RWPE2 (cell line): Measurements from ENCODE around the gene SYT5.
A peak's percentile ranks its signal among the peaks of the same experiment; 100 is the strongest.
"Not testable (repeated sequence)": the region's sequence is repeated elsewhere in the genome, so short reads cannot be mapped to it uniquely, and the experiment has no call there.

ENCODE experiments used
- ATAC-seq: fragments of 200-7000 bp; cut with Tn5 transposase; 3 replicates; pipeline ENCODE4 v1.9.1; 2021; ENCODE audit warnings: low read depth
- DNase-seq: peaks from one replicate; pipeline ENCODE4 v3.0.0-alpha.2; 2020; ENCODE audit warnings: low spot score
- H3K27ac ChIP-seq: fragments of 450-650 bp; 2 replicates; pipeline ENCODE4 v1.5.1; 2017; ENCODE audit warnings: mild to moderate bottlenecking; ENCODE audit not compliant: poor library complexity, severe bottlenecking
- H3K27me3 ChIP-seq: fragments of 250-450 bp; sonication (Bioruptor Pico); 2 replicates; pipeline ENCODE4 v1.5.1; 2021; ENCODE audit warnings: mild to moderate bottlenecking, moderate library complexity; ENCODE audit not compliant: insufficient read depth, poor library complexity, severe bottlenecking
- H3K36me3 ChIP-seq: fragments of 250-450 bp; sonication (Bioruptor Pico); 2 replicates; pipeline ENCODE4 v1.5.1; 2020; ENCODE audit warnings: low read depth, mild to moderate bottlenecking, moderate library complexity
- H3K4me1 ChIP-seq: fragments of 250-450 bp; sonication (Bioruptor Pico); 2 replicates; pipeline ENCODE4 v1.5.1; 2021; ENCODE audit warnings: mild to moderate bottlenecking, moderate library complexity; ENCODE audit not compliant: insufficient read depth, poor library complexity, severe bottlenecking
- H3K4me3 ChIP-seq: fragments of 250-450 bp; sonication (Bioruptor Pico); 2 replicates; pipeline ENCODE4 v1.5.1; 2021; ENCODE audit warnings: mild to moderate bottlenecking, moderate library complexity; ENCODE audit not compliant: severe bottlenecking
- H3K9me3 ChIP-seq: fragments of 250-450 bp; sonication (Bioruptor Pico); 2 replicates; pipeline ENCODE4 v1.5.1; 2021; ENCODE audit warnings: mild to moderate bottlenecking, moderate library complexity; ENCODE audit not compliant: severe bottlenecking
- CTCF ChIP-seq: fragments of 450-650 bp; IDR thresholded peaks from one replicate; pipeline ENCODE4 v1.5.1; 2017; ENCODE audit warnings: mild to moderate bottlenecking, moderate library complexity; ENCODE audit not compliant: poor library complexity, severe bottlenecking

SYT5 gene

GRCh38 chr19:55158848-55159749, 21.0 kb downstream of the SYT5 start:
- TF ChIP-seq CTCF: no peak
- no peak overlapping the region for H3K4me3 ChIP-seq

GRCh38 chr19:55158423-55158822, 21.7 kb downstream of the SYT5 start:
- H3K36me3 ChIP-seq: no peaks in the 10 kb centered on the region
- TF ChIP-seq CTCF: no peak
- H3K27ac ChIP-seq: peak overlapping the region; percentile 67
- H3K4me1 ChIP-seq: peaks cover 18% of the 10 kb centered on the region
- no peaks in the 10 kb centered on the region for H3K9me3 ChIP-seq
- DNase-seq (no peak), ATAC-seq (no peak)
- no peaks in the 10 kb centered on the region for H3K27me3 ChIP-seq
- H3K4me3 ChIP-seq: no peak overlapping the region

More at GRCh38 chr19:55158848-55159749, 21.0 kb downstream of the SYT5 start:
- DNase-seq: no peak
- peak overlapping the region; percentile 67 for H3K27ac ChIP-seq
- H3K4me1 ChIP-seq: peaks cover 18% of the 10 kb centered on the region
- no peaks in the 10 kb centered on the region for H3K9me3 ChIP-seq
- ATAC-seq: peak; percentile 55
- no peaks in the 10 kb centered on the region for H3K36me3 ChIP-seq
- H3K27me3 ChIP-seq: no peaks in the 10 kb centered on the region

GRCh38 chr19:55157064-55157908, 22.8 kb downstream of the SYT5 start, which contains the start of gene TNNI3:
Gene TNNI3, minus strand, starts transcription at chr19:55157732. Its CDS starts 143 bp downstream, at chr19:55157589.
- peaks cover 18% of the 10 kb centered on the region for H3K4me1 ChIP-seq
- no peaks in the 10 kb centered on the region for H3K27me3 ChIP-seq
- H3K36me3 ChIP-seq: no peaks in the 10 kb centered on the region
- H3K9me3 ChIP-seq: no peaks in the 10 kb centered on the region
- ATAC-seq: no peak
- no peak for TF ChIP-seq CTCF
- peak within 1 kb of the TSS; percentile 40 for H3K4me3 ChIP-seq
- peak within 1 kb of the TSS; percentile 67 for H3K27ac ChIP-seq
- no peak for DNase-seq

- TF ChIP-seq CTCF: no peak
- ATAC-seq (peak; percentile 42), DNase-seq (peak; percentile 90)
- Histone ChIP-seq H3K4me1 (peaks cover 18% of the 10 kb centered on the region), H3K4me3 (peak overlapping the region; percentile 40), H3K27ac (peak overlapping the region; percentile 31), H3K27me3 (no peaks in the 10 kb centered on the region), H3K9me3 (no peaks in the 10 kb centered on the region), H3K36me3 (no peaks in the 10 kb centered on the region)
Measured at GRCh38 chr19:55156202-55157063, 23.7 kb downstream of the SYT5 start.

GRCh38 chr19:55155784-55156183, 24.3 kb downstream of the SYT5 start:
- Histone ChIP-seq H3K4me3 (peak overlapping the region; percentile 40), H3K27ac (peak overlapping the region; percentile 31), H3K4me1 (peaks cover 18% of the 10 kb centered on the region)
- not testable (repeated sequence) for H3K36me3 ChIP-seq, H3K9me3 ChIP-seq, ATAC-seq, H3K27me3 ChIP-seq, DNase-seq
